ENCODE results near the gene ABCA2. TPM values are rescaled to one million over a fixed set of nuclear protein-coding genes. Genes with fewer than 3 reads are reported as not detected.

Gene ABCA2
- polyA plus RNA-seq, 1 of the 3 experiments (the other 2 are of a cell fraction) = 34.7 TPM

- 92% methylated on average over 13 of the region's 17 CpGs for WGBS (ENCODE audit: low lambda C conversion rate)
- Histone ChIP-seq H3F3A (replicated peaks; ENCODE audit: insufficient read depth) (peaks cover 1% of the 10 kb centered on the region), H3K4me1 (ENCODE audit: control insufficient read depth in 1 of 2, insufficient read depth in 2 of 2, low read depth in 1 of 2, low read length in 1 of 2) (peaks cover 0 to 30% of the 10 kb centered on the region in 2 experiments; a peak in 1 of 4 replicates), H3K36me3 (replicated peaks in 1 of 2; ENCODE audit: control insufficient read depth in 1 of 2, insufficient read depth in 2 of 2, low read length in 1 of 2) (no peaks in the 10 kb centered on the region), H2AFZ (ENCODE audit: low read depth) (no peak overlapping the region), H3K27me3 (ENCODE audit: insufficient read depth) (0 out of 2 replicates have a peak, but pooled peaks cover 5% of the 10 kb centered on the region), H4K20me1 (ENCODE audit: insufficient read depth) (peaks cover 4% of the 10 kb centered on the region; the same call in 1 of the 2 replicates), H3K9me2 (no peaks in the 10 kb centered on the region), H3K4me3 (ENCODE audit: low read depth in 2 of 2, low read length in 1 of 2) (no peak overlapping the region), H3K79me2 (ENCODE audit: insufficient read depth) (no peaks in the 10 kb centered on the region), H3K9me3 (no peaks in the 10 kb centered on the region), H3K4me2 (no peak overlapping the region), H3K9ac (no peak overlapping the region), H3K27ac (ENCODE audit: low read depth in 2 of 2, low read length in 1 of 2) (no peak overlapping the region)
- CTCF ChIA-PET = interaction anchor here (5.4 to 19.8 kb wide), 2 partner anchors 14 to 23 kb away, joined by 107 to 803 read pairs; partner anchors contain the start of genes ABCA2, FUT7 and SAPCD2
- TF ChIP-seq TCF12 (IDR thresholded peaks at IDR 0.05) (no peak), IRF3 (IDR thresholded peaks at IDR 0.05; ENCODE audit: low read depth, low read length) (no peak), CHD2 (IDR thresholded peaks at IDR 0.05; ENCODE audit: low read length, partially characterized antibody) (no peak), ELF1 (IDR thresholded peaks at IDR 0.05) (no peak)
- no peak for DNase-seq
- POLR2A ChIA-PET = no interaction called here
Observed at GRCh38 chr9:137051145-137051724, 23.2 kb upstream of the ABCA2 start.

GRCh38 chr9:137050570-137050969 is 22.5 kb upstream of the ABCA2 start:
- CTCF ChIA-PET = interaction anchor here (5.4 to 19.8 kb wide), 2 partner anchors 15 to 22 kb away, joined by 107 to 803 read pairs; partner anchors contain the start of genes ABCA2, FUT7 and SAPCD2
- 65% methylated on average over 4 of the region's 5 CpGs for WGBS (ENCODE audit: low lambda C conversion rate)
- peaks cover 3% of the 10 kb centered on the region for H3F3A ChIP-seq (replicated peaks; ENCODE audit: insufficient read depth)
- H3K4me3 ChIP-seq (ENCODE audit: low read depth in 2 of 2, low read length in 1 of 2) = no peak overlapping the region
- H3K79me2 ChIP-seq (ENCODE audit: insufficient read depth) = no peaks in the 10 kb centered on the region
- no peaks in the 10 kb centered on the region for H3K9me2 ChIP-seq
- no peak overlapping the region for H3K27ac ChIP-seq (ENCODE audit: low read depth in 2 of 2, low read length in 1 of 2)
- no peaks in the 10 kb centered on the region for H3K9me3 ChIP-seq
- H3K4me1 ChIP-seq (ENCODE audit: control insufficient read depth in 1 of 2, insufficient read depth in 2 of 2, low read depth in 1 of 2, low read length in 1 of 2) = peaks cover 0 to 24% of the 10 kb centered on the region in 2 experiments; a peak in 1 of 4 replicates
- H3K9ac ChIP-seq = no peak overlapping the region
- POLR2A ChIA-PET = no interaction called here
- no peak for DNase-seq
- no peaks in the 10 kb centered on the region for H3K36me3 ChIP-seq (replicated peaks in 1 of 2; ENCODE audit: control insufficient read depth in 1 of 2, insufficient read depth in 2 of 2, low read length in 1 of 2)
- H3K4me2 ChIP-seq = no peak overlapping the region
- TF ChIP-seq PBX3 (IDR thresholded peaks at IDR 0.05) (no peak), NFIC (IDR thresholded peaks at IDR 0.05; ENCODE audit: borderline replicate concordance) (no peak), REST (IDR thresholded peaks at IDR 0.05; ENCODE audit: low read depth, low read length) (no peak), IRF3 (IDR thresholded peaks at IDR 0.05; ENCODE audit: low read depth, low read length) (no peak), SIN3A (IDR thresholded peaks at IDR 0.05; ENCODE audit: borderline replicate concordance, low read depth, low read length) (no peak), USF2 (IDR thresholded peaks at IDR 0.05; ENCODE audit: borderline replicate concordance, low read depth, low read length) (no peak), RCOR1 (IDR thresholded peaks at IDR 0.05; ENCODE audit: low read length) (no peak), MAX (IDR thresholded peaks at IDR 0.05; ENCODE audit: low read depth) (no peak), TCF12 (IDR thresholded peaks at IDR 0.05) (no peak)
- H2AFZ ChIP-seq (ENCODE audit: low read depth) = no peak overlapping the region
- H3K27me3 ChIP-seq (ENCODE audit: insufficient read depth) = 0 out of 2 replicates have a peak, but pooled peaks cover 5% of the 10 kb centered on the region
- H4K20me1 ChIP-seq (ENCODE audit: insufficient read depth) = peaks cover 4% of the 10 kb centered on the region; the same call in 1 of the 2 replicates

All from SK-N-SH (cell line).